GM12878 (cell line): ENCODE measurements around the gene KNSTRN. TPM values are rescaled to one million over a fixed set of nuclear protein-coding genes. Genes with fewer than 3 reads are reported as not detected.

Experiments used
- ATAC-seq: fragments of 200-7000 bp; cut with Tn5 transposase; 3 replicates; pipeline ENCODE4 v1.9.1; 2020; ENCODE audit warnings: mild to moderate bottlenecking, moderate library complexity
- BruUV-seq: library from RNA; stranded (reverse); fragments of 400-500 nt; replicated peaks from 2 replicates; lab custom pipeline; 2021; lab: Mats Ljungman, UMichigan
- CTCF ChIA-PET: fragments of 300-600 bp; sonication (Branson Sonifier 250); formaldehyde crosslinking; extraction: SDS; loops from one replicate; lab custom pipeline; 2021; ENCODE audit warnings: inconsistent platforms; lab: Yijun Ruan, JAX
- POLR2A ChIA-PET: fragments of 350-600 bp; formaldehyde crosslinking; extraction: SDS; loops from one replicate; lab custom pipeline; 2021; ENCODE audit warnings: inconsistent platforms; lab: Charles Lee
- RAD21 ChIA-PET: fragments of 300-600 bp; sonication (Branson Sonifier 250); formaldehyde crosslinking; loops from one replicate; lab custom pipeline; 2023; ENCODE audit warnings: antibody characterized with exemption; ENCODE audit not compliant: unreplicated experiment; lab: Charles Lee
- SMC1A ChIA-PET: fragments of 300-600 bp; sonication (Branson Sonifier 250); formaldehyde crosslinking; loops from one replicate; lab custom pipeline; 2023; ENCODE audit not compliant: unreplicated experiment, uncharacterized antibody; lab: Charles Lee
- DNase-seq: peaks from one replicate; pipeline ENCODE4 v3.0.0-alpha.2; 2011; ENCODE audit warnings: low read depth, low spot score
- FAIRE-seq: peaks from 3 replicates; lab custom pipeline; 2011; peaks lifted over from hg19 to GRCh38; lab: Jason Lieb, UNC
- H2AFZ ChIP-seq: 2 replicates; pipeline ENCODE4 v1.6.0; 2011; ENCODE audit warnings: low read depth, low read length, control low read depth; ENCODE audit not compliant: control insufficient read depth
- H3K27ac ChIP-seq: 2 replicates; pipeline ENCODE4 v1.5.1; 2011; ENCODE audit warnings: control low read depth; ENCODE audit not compliant: control insufficient read depth, insufficient read depth
- H3K27me3 ChIP-seq, 2 experiments: replicated peaks in 1 of 2; 2 replicates each; pipeline versions ENCODE4 v1.6.0 to v1.6.1; 2011; ENCODE audit warnings: low read length in 1 of 2; ENCODE audit not compliant: control insufficient read depth in 2 of 2, insufficient read depth in 2 of 2
- H3K36me3 ChIP-seq, 2 experiments: 2 replicates each; pipeline ENCODE4 v1.5.1; 2011; ENCODE audit warnings: low read length in 1 of 2; ENCODE audit not compliant: control insufficient read depth in 2 of 2, insufficient read depth in 2 of 2
- H3K4me1 ChIP-seq: 2 replicates; pipeline ENCODE4 v1.6.1; 2011; ENCODE audit warnings: mild to moderate bottlenecking, low read length, moderate library complexity, mixed read lengths; ENCODE audit not compliant: control insufficient read depth, insufficient read depth
- H3K4me2 ChIP-seq: 2 replicates; pipeline ENCODE4 v1.6.0; 2011; ENCODE audit warnings: control low read depth; ENCODE audit not compliant: control insufficient read depth, insufficient read depth
- H3K4me3 ChIP-seq: fragments of 200-600 bp; sonication (generic); 2 replicates; pipeline ENCODE4 v1.5.1; 2016
- H3K79me2 ChIP-seq: 2 replicates; pipeline ENCODE4 v1.6.0; 2011; ENCODE audit warnings: low read length; ENCODE audit not compliant: control insufficient read depth, insufficient read depth
- H3K9ac ChIP-seq: 2 replicates; pipeline ENCODE4 v1.8.0; 2011; ENCODE audit warnings: low read length, control low read depth, mixed read lengths; ENCODE audit not compliant: control insufficient read depth, insufficient read depth
- H3K9me3 ChIP-seq: replicated peaks from 3 replicates; pipeline ENCODE4 v1.5.1; 2011; ENCODE audit warnings: mild to moderate bottlenecking, low read length; ENCODE audit not compliant: control insufficient read depth, insufficient read depth
- H4K20me1 ChIP-seq: 2 replicates; pipeline ENCODE4 v1.6.0; 2011; ENCODE audit not compliant: control insufficient read depth, insufficient read depth
- FOS ChIP-seq: IDR thresholded peaks from 3 replicates; pipeline ENCODE4 v1.6.1; 2011; ENCODE audit warnings: borderline replicate concordance; ENCODE audit not compliant: insufficient read length; ENCODE audit errors: extremely low read depth
- MEF2A ChIP-seq: IDR thresholded peaks from 2 replicates; pipeline ENCODE4 v1.6.1; 2011; ENCODE audit warnings: low read depth, mild to moderate bottlenecking, low read length, moderate library complexity; ENCODE audit not compliant: insufficient read depth
- NR2F1 ChIP-seq: fragments of 450-650 bp; conservative IDR thresholded peaks from 2 replicates; pipeline ENCODE4 v1.6.1; 2017; ENCODE audit warnings: mild to moderate bottlenecking
- POLR2A ChIP-seq: IDR thresholded peaks from 2 replicates; pipeline ENCODE4 v1.6.1; 2011; ENCODE audit warnings: low read depth, mild to moderate bottlenecking, low read length
- POLR2AphosphoS5 ChIP-seq: IDR thresholded peaks from 2 replicates; pipeline ENCODE4 v1.6.1; 2011; ENCODE audit warnings: mild to moderate bottlenecking, low read length, inconsistent platforms
- STAT1 ChIP-seq: fragments of 450-650 bp; conservative IDR thresholded peaks from 2 replicates; pipeline ENCODE4 v1.6.1; 2014; ENCODE audit warnings: antibody characterized with exemption, mild to moderate bottlenecking
- SUZ12 ChIP-seq: fragments of 200-600 bp; sonication (generic); IDR thresholded peaks from one replicate; pipeline ENCODE4 v1.6.1; 2018; ENCODE audit warnings: antibody characterized with exemption, mild to moderate bottlenecking; ENCODE audit not compliant: unreplicated experiment
- WGBS: methylation state at CpG from one replicate; pipeline ENCODE4 v1.1.6; 2016; ENCODE audit warnings: low lambda C conversion rate; ENCODE audit not compliant: insufficient replicate concordance, insufficient coverage; ENCODE audit errors: missing lambda C conversion rate; 5-methylcytosine and 5-hydroxymethylcytosine counted together
- in situ Hi-C: fragments of 300-500 bp; cut with MboI; formaldehyde crosslinking; loops from 9 replicates; pipeline ENCODE4 v1.14.3; 2018; ENCODE audit warnings: mixed read lengths
- intact Hi-C: fragments of 100-400 bp; cut with micrococcal nuclease; formaldehyde crosslinking; loops from one replicate; pipeline ENCODE4 v1.14.2; 2022; ENCODE audit not compliant: unreplicated experiment
- polyA plus RNA-seq, 11 experiments: library from polyadenylated mRNA; depleted of rRNA in 4 of 11; unstranded in 6 of 11; stranded (reverse) in 5 of 11; fragments of >200 nt; fragmentation: Nextera tagmentation in 4 of 11; fragmentation: Illumina TruSeq in 1 of 11; extraction: Ambion mirVana in 4 of 11; extraction: Trizol in 1 of 11; gene quantifications; 1 replicate in 1 of 11; 2 replicates in 10 of 11; pipeline versions ENCODE4 v1.2.1 to v1.2.3, GENCODE V29; 2011 to 2016; ENCODE audit warnings: inconsistent platforms in 2 of 11, missing spikeins in 2 of 11, low read depth in 1 of 11
- total RNA-seq, 4 experiments: library from RNA; depleted of rRNA in 3 of 4; stranded (reverse); fragments of >200 nt in 3 of 4; fragmentation: Illumina TruSeq in 1 of 4; extraction: Trizol in 1 of 4; gene quantifications; 2 replicates each; pipeline versions ENCODE4 v1.2.1 to v1.2.3, GENCODE V29; 2013 to 2021
- TF ChIP-seq, protein P1 (sequence below): fragments of 450-650 bp; IDR thresholded peaks from 2 replicates; pipeline ENCODE4 v1.6.1; 2018; ENCODE audit warnings: borderline replicate concordance, mild to moderate bottlenecking; ENCODE audit not compliant: partially characterized antibody

KNSTRN gene
- total and polyA plus RNA-seq, 10 of the 15 experiments (the other 5 are each of a cell fraction or from before 2014, with no cell fraction given): 30.3 to 72.1 (median 47.1) TPM

DNA sequence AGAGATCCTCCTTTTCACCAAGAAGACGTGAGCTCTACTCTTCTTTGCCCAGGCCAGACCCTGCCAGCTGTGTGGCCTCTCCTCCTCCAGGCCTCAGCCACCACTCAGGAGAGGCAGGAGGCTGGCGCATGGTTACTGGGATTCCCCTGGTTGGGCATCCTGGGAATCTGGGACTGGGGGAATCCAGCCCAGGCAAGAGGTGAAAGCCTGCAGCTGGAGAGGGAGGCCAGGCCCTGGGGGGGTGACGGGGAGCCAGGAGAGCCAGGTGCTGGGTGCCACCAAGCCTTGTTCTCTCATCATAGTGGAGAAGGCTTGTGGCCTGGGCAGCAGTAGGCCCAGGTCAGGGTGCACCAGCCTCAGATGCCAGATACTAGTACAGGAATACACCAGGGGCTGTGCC, 48.0 kb upstream of the KNSTRN start:
- SMC1A ChIA-PET: interaction anchor here (1.5 kb wide), 1 partner anchor 13 kb away, joined by 6 read pairs; no protein-coding TSS in a partner anchor
- ATAC-seq: no peak

More for the DNA sequence above, 48.0 kb upstream of the KNSTRN start:
- in situ Hi-C loops (no loop called here), intact Hi-C loops (no loop called here)
- no peaks in the 10 kb centered on the region for H3K36me3 ChIP-seq
- POLR2A ChIA-PET: no interaction called here
- RAD21 ChIA-PET: interaction anchor here (1.0 to 1.5 kb wide), 3 partner anchors 11 to 55 kb away, joined by 3 to 4 read pairs (median 4); partner anchors contain the start of gene INAFM2
- 48% methylated on average over 3 of the region's 3 CpGs for WGBS
- H3K9me3 ChIP-seq: no peaks in the 10 kb centered on the region
- TF ChIP-seq POLR2A (no peak), POLR2AphosphoS5 (no peak), NR2F1 (no peak), MEF2A (no peak), STAT1 (no peak), FOS (no peak), SUZ12 (no peak)
- TF ChIP-seq, protein P1, sequence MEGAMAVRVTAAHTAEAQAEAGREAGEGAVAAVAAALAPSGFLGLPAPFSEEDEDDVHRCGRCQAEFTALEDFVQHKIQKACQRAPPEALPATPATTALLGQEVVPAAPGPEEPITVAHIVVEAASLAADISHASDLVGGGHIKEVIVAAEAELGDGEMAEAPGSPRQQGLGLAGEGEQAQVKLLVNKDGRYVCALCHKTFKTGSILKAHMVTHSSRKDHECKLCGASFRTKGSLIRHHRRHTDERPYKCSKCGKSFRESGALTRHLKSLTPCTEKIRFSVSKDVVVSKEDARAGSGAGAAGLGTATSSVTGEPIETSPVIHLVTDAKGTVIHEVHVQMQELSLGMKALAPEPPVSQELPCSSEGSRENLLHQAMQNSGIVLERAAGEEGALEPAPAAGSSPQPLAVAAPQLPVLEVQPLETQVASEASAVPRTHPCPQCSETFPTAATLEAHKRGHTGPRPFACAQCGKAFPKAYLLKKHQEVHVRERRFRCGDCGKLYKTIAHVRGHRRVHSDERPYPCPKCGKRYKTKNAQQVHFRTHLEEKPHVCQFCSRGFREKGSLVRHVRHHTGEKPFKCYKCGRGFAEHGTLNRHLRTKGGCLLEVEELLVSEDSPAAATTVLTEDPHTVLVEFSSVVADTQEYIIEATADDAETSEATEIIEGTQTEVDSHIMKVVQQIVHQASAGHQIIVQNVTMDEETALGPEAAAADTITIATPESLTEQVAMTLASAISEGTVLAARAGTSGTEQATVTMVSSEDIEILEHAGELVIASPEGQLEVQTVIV: no peak
- no peak overlapping the region for H3K4me3 ChIP-seq
- H3K79me2 ChIP-seq: no peaks in the 10 kb centered on the region
- peaks cover 9% of the 10 kb centered on the region for H3K4me1 ChIP-seq
- no TSS peak for BruUV-seq
- FAIRE-seq (no peak), DNase-seq (no peak)
- no peak overlapping the region for H3K27ac ChIP-seq
- no peak overlapping the region for H3K9ac ChIP-seq
- CTCF ChIA-PET: interaction anchor here (1.1 to 13.7 kb wide), 6 partner anchors 9 to 117 kb away, joined by 3 to 336 read pairs (median 9); partner anchors contain the start of genes INAFM2 and PLCB2
- no peaks in the 10 kb centered on the region; a peak in 1 of 4 replicates for H3K27me3 ChIP-seq
- peak overlapping the region; percentile 73 for H2AFZ ChIP-seq
- no peak overlapping the region for H3K4me2 ChIP-seq
- H4K20me1 ChIP-seq: no peaks in the 10 kb centered on the region
